ELF-1 (cell line): ENCODE results near the gene CFAP299.

Source experiments
- DNase-seq: peaks from one replicate; pipeline ENCODE4 v3.0.0-alpha.2; 2016; ENCODE audit warnings: low read depth, low spot score

CFAP299 gene

DNA sequence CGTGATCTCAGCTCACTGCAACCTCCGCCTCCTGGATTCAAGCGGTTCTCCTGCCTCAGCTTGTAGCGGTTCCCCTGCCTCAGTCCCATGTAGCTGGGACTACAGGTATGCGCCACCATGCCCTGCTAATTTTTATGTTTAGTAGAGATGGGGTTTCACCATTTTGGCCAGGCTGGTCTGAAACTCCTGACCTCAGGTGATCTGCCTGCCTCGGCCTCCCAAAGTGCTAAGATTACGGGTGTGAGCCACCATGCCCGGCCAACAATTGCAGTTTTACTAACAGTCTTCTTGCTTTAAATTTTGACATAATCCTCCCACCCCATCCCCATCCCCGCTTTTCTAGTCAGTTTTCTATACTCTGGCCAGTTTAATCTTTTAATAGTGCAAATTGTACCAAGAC lies 112.0 kb downstream of the CFAP299 start:
- DNase-seq, result no peak

DNA sequence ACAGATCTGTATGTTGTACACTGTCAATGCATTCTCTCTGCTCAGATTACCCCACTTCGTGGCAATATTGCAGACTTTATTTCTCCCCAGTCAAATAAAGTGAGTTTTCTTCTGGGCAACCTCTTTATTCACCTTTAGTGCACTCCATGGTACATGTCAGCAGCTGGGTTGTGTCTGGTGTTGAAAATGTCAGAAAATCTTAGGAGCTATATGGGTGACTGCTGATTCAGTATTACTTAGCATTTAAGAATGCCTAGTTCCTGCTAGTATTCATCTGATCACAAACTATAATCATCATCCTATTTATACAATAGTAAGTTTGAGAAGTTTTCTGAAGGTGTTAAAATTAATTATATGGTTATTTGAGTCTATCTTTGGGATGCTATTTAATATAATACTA lies 112.5 kb downstream of the CFAP299 start:
- DNase-seq, result no peak

DNA sequence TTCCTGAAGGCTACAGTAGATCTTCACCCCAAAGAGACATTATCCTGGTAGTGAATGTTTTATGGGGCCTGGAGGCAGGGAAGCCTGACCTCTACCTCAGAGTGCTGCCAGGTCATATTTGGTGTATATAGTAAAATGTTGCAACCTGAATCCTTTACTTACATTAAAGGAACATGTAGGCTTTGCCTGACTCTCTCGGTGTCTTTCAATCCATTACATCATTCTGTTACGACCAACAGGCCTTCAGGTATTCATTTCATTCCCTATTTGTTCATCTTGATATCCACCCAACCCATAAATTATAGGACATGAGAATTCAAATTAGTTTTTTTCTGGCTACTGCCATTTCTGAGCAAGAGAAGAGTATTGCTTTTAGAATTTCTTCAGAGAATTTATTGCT lies 116.5 kb downstream of the CFAP299 start:
- DNase-seq, result no peak

DNA sequence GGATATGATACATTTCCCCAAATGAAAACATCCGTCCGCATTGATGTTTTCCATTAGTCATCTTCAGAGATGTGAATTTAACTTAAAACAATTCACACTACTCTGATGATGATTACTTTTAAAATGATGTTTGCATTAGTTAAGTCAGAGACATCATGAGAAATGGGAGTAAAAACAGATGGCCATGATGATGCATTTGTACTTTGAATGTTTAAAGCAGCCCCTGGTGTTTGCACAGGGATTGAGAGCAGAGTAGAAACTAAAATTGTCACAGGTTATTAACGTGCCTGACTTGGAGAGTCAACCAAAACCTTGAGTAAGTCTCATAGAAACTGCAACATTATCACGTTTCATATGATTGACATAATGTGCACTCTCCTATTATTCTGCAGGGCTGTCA lies 117.2 kb downstream of the CFAP299 start:
- no peak for DNase-seq

DNA sequence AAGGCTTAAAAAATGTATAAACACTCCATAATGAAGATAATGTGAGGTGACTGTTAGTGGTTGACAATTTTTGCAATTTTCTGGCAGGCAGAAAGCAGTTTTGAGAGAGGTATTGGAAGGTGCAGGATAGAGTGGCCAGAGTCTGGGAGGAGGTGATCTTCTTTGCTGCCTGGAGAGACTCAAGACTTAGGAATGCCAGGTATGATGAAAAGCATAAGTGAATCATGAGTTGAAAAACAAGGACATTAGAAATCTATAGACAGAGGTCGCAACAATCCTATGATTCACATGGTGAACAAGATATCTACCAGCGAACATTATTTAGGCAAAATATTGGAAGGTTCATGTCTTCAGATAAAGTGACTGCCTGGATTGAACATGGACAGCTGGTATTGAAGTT lies 118.5 kb downstream of the CFAP299 start:
- DNase-seq, result no peak

DNA sequence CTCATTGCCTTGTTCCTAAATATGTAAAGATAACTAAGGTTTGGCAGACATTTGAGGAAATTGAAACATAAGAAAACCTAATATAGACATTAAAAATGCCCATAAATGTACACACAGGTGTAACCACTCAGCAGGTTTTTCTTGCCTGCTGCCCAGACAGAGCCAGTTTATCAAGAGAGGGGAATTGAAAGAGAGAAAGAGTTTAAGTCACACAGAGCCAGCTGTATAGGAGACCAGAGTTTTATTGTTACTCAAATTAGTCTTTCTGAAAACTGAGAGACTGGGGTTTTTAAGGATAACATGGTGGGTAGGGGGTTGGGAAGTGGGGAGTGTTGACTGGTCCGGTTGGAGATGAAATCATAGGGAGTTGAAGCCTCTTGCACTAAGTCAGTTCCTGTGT lies 119.0 kb downstream of the CFAP299 start:
- no peak for DNase-seq

DNA sequence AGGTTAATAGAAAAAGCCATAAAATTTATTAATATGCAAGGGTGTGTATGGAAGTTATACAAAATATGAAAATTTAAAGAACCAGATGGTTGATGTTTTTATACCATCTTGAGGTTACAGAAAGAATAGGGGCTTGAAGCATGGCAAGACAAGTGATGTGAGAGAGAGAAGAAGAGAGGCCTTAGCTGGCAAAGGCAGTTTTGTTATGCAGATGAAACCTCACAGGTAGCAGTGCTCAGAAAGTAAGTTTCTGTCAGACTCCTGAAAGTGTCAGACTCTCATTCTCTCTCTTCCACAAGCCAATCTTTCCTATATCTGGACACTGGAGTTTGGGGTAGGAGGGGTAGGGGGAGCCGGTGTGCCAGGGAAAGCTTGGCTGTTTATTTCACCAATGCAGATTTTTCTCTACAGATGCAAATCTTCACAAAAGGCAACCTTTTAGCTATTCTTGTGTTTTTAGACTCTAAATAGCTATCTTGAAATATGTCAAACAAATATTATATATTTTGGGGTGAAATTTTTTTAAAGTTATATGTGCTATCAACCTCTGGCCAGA lies 124.5 kb downstream of the CFAP299 start:
- DNase-seq, result no peak

DNA sequence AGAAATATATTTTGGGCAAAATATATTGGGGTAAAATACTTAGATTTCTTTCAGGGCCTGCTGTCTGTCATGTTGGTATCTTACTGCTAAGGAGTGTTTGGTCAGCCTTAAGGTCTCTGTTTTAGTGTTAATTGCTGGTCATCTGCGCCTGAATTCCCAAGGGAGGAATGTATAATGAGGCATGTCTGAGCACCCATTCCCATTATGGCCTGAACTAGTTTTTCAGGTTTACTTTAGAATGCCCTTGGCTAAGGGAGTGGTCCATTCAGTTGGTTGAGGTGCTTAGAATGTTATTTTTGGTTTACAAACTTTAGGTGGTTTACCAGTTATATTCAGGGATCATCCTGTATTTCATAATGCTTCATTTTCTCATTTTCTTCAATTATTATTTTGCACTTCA lies 125.9 kb downstream of the CFAP299 start:
- DNase-seq, result peak; percentile 70

DNA sequence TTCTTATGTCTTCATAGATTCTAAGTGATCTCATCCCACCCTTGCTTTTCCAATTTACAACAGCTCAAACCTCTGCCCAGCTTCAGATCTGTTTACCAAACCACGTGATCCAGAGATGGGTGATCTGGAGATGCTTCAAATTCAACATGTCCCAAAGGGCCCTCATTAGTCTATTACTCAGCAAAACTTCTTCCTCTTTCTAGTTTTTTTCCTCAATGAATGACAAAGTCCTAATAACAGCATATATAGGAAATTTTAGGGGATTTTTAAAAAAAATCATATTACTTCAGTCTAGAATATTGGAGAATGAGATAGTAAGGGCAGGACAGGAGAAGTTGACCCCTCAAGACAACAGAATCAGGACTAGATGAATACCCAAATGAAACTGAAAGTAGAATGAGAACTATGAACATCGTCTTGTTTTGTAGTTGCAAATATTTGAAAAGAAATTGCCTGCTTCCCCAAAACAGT lies 127.1 kb downstream of the CFAP299 start:
- DNase-seq, result no peak

DNA sequence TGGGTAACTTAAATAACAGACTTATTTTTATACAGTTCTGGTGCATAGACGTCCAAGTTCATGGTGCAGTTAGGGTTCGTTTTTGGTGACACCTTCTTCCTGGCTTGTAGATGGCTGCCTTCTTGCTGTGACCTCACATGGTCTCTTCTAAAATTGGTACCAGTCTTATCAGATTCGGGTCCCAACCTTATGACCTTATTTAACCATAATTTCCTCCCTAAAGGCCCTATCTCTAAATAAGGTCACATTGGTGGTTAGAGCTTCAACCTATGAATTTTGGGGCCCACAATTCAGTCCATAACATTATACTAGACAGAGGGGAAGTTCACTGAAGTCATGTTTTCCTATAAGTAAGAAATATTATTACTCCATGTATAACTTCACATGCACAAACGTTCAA lies 128.0 kb downstream of the CFAP299 start:
- DNase-seq, result no peak

DNA sequence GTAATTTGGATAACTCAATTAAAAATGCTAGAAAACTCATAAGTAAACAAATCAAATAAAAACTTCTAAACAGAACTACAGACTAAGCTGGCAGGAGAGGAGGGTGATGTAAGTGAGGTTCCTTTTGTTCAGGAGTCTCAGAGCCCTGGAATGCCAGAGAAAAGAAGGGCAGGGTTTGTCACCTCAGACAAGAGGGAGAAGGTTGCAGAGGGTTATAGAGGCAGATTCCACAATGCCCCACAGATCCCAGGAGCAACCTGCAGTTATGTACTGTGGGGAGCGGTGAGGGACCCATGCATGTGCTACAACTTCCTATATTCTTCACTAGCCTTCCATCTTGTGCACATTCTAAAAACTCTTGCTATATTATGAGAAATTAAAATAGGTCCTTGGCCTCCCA lies 129.7 kb downstream of the CFAP299 start:
- no peak for DNase-seq

DNA sequence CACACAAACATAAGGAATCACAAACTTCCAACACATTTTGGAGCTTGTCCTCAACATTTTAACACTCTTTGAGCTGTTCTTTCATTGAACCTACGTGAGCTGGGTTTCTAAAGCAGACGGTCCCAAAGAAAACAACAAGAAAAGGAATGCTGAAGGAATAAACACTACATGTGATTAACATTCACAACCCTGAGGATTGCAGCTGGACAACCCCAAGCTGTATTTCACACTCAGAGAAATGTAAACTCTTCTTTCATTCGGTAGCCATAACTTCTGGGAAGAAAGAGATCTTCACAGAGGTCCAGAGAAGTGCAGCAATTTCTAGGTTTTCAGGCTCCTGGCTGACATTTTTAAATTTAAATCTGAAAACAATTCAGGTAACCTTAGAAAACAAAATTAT lies 130.2 kb downstream of the CFAP299 start:
- no peak for DNase-seq

DNA sequence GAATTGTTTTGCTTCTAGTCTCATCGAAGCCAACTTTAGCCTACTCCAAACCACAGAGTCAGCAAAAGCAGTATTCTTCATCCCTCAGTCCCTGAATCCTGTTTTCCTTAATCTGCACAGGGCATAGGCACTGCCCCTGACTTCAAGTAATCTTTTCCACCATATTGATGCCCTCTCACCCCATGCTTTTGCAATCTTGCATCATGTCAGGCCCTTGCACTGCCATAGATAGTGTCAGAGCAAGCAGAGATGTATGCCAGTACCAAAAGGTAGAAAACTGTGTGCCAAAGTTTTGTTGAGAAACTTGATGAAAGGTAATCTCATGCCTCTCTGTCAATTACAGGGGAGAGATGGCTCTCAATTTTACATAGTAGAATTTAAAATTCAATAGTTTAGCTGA lies 131.1 kb downstream of the CFAP299 start:
- no peak for DNase-seq

DNA sequence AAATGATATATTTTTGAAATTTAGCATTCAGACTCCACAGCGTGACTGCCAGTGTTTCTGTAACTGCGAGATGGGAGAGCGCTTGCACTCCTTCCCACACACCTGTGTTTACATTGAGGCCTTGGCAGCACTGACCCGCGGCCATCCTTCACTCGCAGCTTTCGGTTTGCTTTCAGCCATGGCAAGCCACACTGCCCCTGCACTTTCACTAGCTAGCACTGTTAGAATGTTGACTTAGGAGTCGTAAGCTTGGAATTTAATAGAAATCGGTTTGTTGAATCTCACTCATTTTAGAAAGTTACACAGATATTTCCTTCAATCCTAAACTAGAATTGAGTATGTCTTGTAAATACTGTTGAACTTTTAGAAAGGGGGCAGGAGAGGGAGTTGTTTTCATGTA lies 136.2 kb downstream of the CFAP299 start:
- peak; percentile 34 for DNase-seq

DNA sequence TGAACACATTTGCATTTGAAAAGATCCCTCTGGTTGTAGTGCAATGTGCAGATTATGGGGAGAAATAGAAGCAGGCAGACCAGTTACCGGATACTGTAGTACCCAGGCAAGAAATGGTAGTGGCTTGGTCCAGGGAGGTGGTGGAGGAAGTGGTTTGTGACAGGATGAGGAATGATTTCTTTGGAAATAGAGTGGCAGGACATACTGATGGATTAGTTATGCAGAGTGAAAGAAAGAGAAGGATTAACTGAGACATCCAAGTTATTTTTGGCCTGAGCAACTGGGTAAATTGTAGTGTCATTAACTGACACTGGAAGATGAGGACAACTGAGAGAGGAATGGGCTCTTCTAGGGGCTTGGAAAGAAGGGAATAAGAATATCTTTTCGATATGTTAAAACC lies 139.7 kb downstream of the CFAP299 start:
- DNase-seq, result no peak

DNA sequence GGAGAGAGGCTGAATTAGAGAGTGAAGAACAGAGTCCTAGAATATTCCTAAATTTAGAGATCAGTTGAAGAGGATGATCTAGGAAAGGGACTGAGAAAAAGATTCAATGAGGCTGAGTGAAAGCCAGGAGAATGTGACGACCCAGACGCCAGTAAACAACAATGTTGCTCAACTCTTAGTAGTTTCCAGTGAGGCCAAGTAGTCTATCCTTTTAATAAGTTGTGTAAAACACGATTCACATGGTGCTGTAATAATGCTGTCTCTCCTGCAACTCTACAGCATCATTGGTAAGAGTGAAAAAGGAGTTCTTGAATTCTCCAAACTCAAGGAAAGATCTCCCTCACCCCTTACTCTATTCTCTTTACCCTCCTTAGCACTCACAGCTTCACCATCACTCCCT lies 140.3 kb downstream of the CFAP299 start:
- DNase-seq, result no peak

DNA sequence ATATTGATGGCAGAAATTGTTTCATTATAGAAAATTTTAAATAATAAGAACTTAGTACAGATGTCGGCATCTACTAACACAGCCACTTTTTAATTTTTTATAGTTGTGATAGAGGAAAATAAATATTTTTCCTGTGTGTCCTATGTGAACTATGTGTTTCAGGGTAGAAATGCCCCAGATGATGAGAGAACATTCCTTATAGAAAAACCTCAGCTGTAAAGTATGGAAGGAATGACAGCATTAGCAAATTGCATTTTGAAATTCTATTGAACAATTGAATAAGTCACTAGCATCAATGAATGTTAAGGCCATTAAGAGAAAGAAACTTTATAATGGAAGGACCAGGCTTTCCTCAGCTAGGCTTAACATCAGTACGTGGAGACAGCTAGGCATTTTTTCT lies 149.2 kb downstream of the CFAP299 start:
- DNase-seq, result no peak

DNA sequence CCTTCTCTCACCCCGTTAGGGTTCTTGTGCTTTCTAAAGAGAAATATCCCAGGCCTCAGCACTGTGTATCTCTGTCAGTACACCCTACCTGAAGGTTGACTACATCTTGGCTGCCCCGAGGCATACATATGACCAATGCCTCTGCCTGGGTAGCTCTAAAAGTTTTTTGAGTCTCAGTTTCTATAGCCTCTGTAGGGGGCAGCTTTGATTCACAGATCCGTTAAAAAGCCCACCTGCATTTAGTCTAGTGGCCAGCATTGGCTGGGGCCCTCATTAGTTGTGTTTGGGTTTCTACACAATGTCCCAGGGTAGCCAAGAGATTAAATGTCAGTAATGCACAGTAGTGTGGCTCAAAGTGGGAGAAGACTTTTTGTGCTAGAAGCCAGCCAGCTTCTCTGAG lies 151.1 kb downstream of the CFAP299 start:
- peak; percentile 35 for DNase-seq

DNA sequence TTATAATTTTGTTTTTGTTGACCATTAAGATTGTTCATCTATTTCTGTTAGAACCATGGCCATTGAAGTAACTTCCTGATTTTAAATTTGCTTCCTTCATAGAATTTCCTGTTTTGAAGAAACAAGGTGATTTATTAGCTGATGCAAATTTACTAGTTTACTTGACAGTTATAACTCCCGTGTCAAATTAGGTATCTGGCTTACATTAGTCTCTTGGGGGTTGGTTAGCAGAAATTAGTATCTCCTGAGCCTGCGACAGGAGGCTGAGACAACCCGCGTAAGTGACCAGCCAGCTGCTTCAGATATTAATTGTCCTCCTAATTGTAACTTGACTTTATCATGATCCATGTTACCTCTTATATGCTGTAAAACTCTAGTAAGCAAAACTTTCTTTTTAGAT lies 154.3 kb downstream of the CFAP299 start:
- no peak for DNase-seq

DNA sequence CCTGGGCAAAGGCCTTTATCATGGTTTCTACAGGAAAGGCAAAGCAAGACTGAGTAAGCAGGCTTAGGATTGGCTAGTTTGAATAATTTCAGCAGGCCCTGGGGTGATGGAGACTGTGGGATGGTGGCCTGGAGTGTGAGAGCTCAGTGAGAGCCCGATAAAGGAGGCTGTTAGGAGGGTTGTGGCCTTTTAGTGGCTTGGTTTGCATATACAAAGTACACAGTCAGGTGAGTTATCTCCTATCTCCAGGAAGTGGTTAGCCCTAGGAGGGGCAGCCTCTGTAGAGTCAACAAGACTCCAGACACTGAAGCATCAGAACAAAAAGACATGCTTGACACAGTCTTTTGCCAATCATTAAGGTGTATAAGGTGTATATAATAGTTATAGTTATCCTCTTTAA lies 157.2 kb downstream of the CFAP299 start:
- DNase-seq, result peak; percentile 19

DNA sequence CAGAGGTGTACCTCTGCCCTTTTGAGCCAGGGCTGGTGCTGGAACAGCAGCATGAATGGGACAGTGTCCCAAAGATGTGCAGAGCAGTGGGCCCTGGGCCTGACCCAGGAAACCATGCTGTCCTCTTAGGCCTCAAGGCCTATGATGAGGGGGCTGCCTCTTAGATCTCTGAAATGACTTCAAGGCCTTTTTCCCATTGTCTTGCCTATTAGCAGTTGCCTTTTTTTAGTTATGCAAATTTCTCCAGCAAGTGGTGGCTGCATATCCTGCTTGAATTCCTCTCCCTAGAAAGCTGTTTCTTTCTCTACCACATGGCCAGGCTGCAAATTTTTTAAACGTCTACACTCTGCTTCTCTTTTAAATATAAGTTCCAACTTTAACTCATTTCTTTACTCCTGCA lies 160.3 kb downstream of the CFAP299 start:
- DNase-seq, result peak; percentile 44

DNA sequence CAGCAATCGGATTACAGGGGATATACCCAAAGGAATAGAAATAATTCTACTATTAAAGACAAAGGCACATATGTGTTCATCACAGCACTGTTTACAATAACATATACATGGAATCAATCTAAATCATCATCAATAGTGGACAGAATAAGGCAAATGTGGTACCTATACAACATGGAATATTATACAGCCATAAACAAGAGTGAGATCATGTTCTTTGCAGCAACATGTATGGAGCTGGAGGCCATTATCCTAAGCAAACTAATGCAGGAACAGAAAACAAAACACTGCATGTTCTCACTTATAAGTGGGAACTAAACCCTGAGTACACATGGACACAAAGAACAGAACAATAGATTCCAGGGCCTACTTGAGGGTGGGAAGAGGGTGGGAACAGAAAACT lies 163.2 kb downstream of the CFAP299 start:
- no peak for DNase-seq

DNA sequence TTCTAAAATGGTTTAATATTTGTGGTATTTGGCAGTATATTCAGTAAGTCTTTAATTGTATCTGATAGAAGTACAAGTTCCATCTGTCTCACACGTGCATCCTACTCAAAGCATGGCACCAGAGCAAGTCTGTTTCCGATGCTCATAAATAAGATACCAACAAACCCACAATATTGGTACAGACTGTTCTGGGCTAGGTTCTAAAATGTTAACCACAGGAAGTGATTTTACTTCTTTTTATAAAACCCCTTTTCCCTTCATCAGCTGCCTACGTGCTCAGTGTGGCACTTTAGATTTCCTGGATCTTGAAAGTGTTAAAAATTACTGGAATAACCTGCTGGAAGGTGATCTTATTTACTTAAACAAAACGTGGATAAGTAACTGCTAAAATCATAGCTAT lies 165.1 kb downstream of the CFAP299 start:
- no peak for DNase-seq

DNA sequence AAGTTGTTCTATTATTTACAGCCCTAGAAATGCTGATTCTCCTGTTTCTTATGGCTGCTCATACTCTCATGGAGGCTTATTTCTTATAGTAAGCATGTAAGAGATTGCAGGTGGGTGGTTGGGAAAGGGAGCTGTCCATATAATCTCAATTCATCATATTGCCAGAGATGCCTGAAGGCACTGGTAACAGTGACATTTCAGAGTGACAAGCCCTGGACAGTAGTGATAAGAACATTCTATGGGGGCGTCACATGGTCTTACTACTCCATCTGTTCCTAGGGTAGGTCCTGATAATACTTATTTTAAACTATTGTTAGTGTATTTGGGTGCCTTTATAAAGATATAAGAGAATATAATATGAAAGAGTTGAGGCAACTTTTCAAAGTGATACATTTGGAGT lies 171.5 kb downstream of the CFAP299 start:
- DNase-seq, result no peak
